Measurements from ENCODE around the gene KRTAP5-2. TPM values are rescaled to one million over a fixed set of nuclear protein-coding genes. Genes with fewer than 3 reads are reported as not detected.

Gene KRTAP5-2
- total RNA-seq, 1 donor from 2014 or later, result not detected

DNA sequence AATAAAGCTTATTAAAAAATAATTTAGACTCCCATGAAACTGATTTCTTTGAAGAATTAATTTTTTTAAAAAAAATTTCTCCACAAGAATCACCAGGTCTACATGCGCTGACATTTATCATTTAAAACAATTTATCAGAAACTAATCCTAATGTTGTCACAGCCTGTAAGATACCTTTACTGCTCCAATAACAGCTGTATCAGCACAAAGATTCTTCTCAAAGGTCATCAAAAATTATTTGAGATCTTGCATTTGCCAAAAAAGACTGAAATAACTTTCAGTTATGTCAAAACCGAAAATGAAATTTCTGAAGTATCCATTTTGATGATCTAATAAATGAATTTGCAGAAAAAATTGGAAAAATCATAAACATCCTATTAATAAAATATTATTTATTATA, 39.5 kb upstream of the KRTAP5-2 start:
- H3K36me3 ChIP-seq (ENCODE audit: control insufficient read depth, insufficient read depth, low read length), result no peaks in the 10 kb centered on the region
- no peak for DNase-seq (ENCODE audit: low read depth)
- TF ChIP-seq, protein P1, sequence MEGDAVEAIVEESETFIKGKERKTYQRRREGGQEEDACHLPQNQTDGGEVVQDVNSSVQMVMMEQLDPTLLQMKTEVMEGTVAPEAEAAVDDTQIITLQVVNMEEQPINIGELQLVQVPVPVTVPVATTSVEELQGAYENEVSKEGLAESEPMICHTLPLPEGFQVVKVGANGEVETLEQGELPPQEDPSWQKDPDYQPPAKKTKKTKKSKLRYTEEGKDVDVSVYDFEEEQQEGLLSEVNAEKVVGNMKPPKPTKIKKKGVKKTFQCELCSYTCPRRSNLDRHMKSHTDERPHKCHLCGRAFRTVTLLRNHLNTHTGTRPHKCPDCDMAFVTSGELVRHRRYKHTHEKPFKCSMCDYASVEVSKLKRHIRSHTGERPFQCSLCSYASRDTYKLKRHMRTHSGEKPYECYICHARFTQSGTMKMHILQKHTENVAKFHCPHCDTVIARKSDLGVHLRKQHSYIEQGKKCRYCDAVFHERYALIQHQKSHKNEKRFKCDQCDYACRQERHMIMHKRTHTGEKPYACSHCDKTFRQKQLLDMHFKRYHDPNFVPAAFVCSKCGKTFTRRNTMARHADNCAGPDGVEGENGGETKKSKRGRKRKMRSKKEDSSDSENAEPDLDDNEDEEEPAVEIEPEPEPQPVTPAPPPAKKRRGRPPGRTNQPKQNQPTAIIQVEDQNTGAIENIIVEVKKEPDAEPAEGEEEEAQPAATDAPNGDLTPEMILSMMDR (IDR thresholded peaks at IDR 0.05; ENCODE audit: insufficient read depth, low read length, poor library complexity, severe bottlenecking), result no peak
- H3K4me3 ChIP-seq (ENCODE audit: low read depth, low read length), result no peak overlapping the region
- peaks cover 27% of the 10 kb centered on the region for H3K27me3 ChIP-seq (ENCODE audit: control insufficient read depth, insufficient read depth, low read length)

DNA sequence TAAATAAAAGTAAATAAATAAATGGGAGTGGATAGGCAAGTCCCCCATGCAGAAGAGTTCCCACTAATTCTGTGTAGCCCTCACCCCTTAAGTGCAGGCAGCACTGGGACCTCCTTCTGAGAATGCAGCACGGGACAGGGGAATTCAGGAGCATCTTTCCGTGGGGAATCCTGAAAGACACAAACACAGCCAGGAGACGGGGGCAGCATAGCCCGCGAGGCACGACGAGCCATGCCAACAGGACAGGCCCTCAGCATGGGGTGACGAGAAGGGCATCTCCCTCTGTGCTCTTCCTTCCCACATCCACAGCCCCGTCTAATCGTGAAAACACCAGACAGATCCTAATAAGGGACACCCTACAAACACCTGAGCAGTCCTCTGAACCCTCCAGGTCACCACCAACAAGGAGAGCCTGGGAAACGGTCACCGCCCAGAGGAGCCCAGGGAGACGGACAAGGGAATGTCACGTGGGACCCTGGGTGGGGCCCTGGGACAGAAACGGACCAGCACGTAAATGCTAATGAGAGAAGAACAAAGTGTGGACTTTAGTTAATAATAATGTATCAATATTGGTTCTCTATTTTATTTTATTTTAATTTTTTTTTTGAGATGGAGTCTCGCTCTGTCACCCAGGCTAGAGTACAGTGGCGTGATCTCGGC, 38.3 kb upstream of the KRTAP5-2 start:
- H3K36me3 ChIP-seq (ENCODE audit: control insufficient read depth, insufficient read depth, low read length), result no peaks in the 10 kb centered on the region
- no peak for DNase-seq (ENCODE audit: low read depth)
- TF ChIP-seq, protein P1 (IDR thresholded peaks at IDR 0.05; ENCODE audit: insufficient read depth, low read length, poor library complexity, severe bottlenecking), result no peak
- peaks cover 33% of the 10 kb centered on the region for H3K27me3 ChIP-seq (ENCODE audit: control insufficient read depth, insufficient read depth, low read length)
- no peak overlapping the region for H3K4me3 ChIP-seq (ENCODE audit: low read depth, low read length)

DNA sequence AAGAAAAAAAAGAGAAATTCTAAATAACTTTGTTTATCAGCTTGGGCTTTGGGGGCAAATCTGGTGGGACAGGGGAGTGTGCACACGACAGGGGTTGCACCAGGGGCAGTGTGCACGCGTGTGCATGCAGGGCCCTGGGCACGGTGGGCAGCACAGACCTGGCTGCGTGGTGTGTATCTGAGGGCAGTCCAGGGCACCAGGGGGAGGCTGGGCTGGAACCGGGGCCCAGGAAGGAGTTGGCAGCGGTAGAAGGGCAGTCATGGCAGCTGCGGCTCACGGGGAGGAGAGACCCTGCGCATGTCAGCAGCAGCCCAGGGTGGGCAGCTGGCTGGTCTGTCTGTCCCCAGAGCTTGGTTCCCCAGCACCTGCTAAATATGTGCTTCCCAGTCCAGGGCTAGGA, 35.8 kb upstream of the KRTAP5-2 start:
- TF ChIP-seq, protein P1 (IDR thresholded peaks at IDR 0.05; ENCODE audit: insufficient read depth, low read length, poor library complexity, severe bottlenecking), result no peak
- peaks cover 40% of the 10 kb centered on the region for H3K27me3 ChIP-seq (ENCODE audit: control insufficient read depth, insufficient read depth, low read length)
- no peak for DNase-seq (ENCODE audit: low read depth)

DNA sequence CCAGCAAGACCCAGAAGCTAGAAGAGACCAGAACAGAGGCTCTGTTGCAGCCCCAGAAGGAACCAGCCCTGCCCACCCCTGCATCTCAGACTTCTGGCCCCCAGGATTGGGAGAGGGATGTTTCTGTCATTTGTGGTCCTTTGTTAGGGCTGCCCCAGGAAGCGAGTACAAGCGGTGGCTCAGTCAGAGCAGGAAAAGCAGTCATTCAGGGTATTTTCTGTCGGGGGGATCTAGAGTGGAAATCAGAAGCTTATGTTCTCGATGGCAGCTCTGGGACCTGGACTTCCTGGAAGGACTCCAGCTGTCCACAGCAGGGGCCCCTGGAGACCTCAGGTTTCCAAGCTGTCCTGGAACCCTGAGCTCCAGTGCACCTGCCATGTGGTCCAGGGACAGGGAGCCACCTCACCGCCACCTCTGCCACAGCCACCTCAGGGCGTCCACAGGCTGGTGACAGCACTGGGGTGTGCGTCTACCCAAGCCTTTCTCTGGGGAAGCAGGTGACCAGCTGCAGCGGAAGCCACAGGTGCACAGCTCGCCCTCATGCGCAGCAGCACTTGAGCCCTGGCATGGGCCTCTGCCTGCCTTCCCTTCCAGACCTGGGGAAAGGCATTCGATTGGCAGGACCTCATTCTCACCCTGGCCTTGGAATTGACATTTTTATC, 34.1 kb upstream of the KRTAP5-2 start:
- Histone ChIP-seq H3K36me3 (ENCODE audit: control insufficient read depth, insufficient read depth, low read length) (no peaks in the 10 kb centered on the region), H3K27me3 (ENCODE audit: control insufficient read depth, insufficient read depth, low read length) (peaks cover 42% of the 10 kb centered on the region), H3K4me3 (ENCODE audit: low read depth, low read length) (no peak overlapping the region)
- no peak for DNase-seq (ENCODE audit: low read depth)
- TF ChIP-seq, protein P1 (IDR thresholded peaks at IDR 0.05; ENCODE audit: insufficient read depth, low read length, poor library complexity, severe bottlenecking), result no peak

More for the DNA sequence above, 35.8 kb upstream of the KRTAP5-2 start:
- H3K4me3 ChIP-seq (ENCODE audit: low read depth, low read length), result no peak overlapping the region
- H3K36me3 ChIP-seq (ENCODE audit: control insufficient read depth, insufficient read depth, low read length), result no peaks in the 10 kb centered on the region

DNA sequence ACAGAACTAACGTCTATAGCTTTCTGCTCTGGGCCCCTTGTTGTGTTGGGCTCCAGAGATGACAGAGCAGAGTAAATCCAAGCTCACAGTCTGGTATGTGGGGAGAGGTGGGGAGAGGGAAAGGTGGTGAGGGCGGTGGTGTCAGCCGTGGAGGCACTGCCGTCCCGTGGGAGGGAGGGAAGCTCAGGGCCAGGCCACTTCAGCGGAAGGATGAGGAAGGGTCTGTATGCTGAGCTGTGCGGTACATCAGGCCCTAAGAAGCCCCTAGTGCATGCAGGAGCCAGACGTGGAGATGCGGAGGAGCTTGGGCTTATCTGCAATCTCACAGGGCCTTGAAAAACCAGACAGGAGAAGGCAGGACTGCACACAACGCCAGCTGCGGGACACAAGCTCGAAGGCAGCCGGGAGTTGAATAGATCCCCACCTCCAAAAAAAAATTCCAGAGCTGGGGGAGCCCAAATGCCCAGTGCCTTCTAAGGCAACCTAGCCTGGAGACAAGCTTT, 33.0 kb upstream of the KRTAP5-2 start:
- peaks cover 38% of the 10 kb centered on the region for H3K27me3 ChIP-seq (ENCODE audit: control insufficient read depth, insufficient read depth, low read length)
- TF ChIP-seq, protein P1 (IDR thresholded peaks at IDR 0.05; ENCODE audit: insufficient read depth, low read length, poor library complexity, severe bottlenecking), result no peak
- no peak overlapping the region for H3K4me3 ChIP-seq (ENCODE audit: low read depth, low read length)
- DNase-seq (ENCODE audit: low read depth), result no peak
- H3K36me3 ChIP-seq (ENCODE audit: control insufficient read depth, insufficient read depth, low read length), result no peaks in the 10 kb centered on the region

All from kidney epithelial cell (primary cell).